Stomach (tissue), 4 donors: ENCODE data around the gene HBD.

Experiments used
- CTCF ChIP-seq, 7 experiments: fragments of 450-650 bp in 4 of 7; fragments of 200-600 bp in 3 of 7; sonication (generic) in 3 of 7; IDR thresholded peaks; one replicate each; pipeline ENCODE4 v1.5.1; 2016 to 2019; ENCODE audit warnings: antibody characterized with exemption in 7 of 7, control low read depth in 2 of 7, mild to moderate bottlenecking in 1 of 7
- POLR2A ChIP-seq, 4 donors: fragments of 450-650 bp; IDR thresholded peaks; one replicate each; pipeline ENCODE4 v1.6.1; 2016; ENCODE audit warnings: antibody characterized with exemption in 4 of 4, control low read depth in 2 of 4, mild to moderate bottlenecking in 1 of 4, moderate library complexity in 1 of 4

- TF ChIP-seq POLR2A (IDR thresholded peaks at IDR 0.05) (no peak), CTCF (IDR thresholded peaks at IDR 0.05) (no peak)
Measured at GRCh38 chr11:5250543-5251204, 16.4 kb upstream of the HBD start.
